ENCODE results near the gene SVIL.

SVIL gene

DNA sequence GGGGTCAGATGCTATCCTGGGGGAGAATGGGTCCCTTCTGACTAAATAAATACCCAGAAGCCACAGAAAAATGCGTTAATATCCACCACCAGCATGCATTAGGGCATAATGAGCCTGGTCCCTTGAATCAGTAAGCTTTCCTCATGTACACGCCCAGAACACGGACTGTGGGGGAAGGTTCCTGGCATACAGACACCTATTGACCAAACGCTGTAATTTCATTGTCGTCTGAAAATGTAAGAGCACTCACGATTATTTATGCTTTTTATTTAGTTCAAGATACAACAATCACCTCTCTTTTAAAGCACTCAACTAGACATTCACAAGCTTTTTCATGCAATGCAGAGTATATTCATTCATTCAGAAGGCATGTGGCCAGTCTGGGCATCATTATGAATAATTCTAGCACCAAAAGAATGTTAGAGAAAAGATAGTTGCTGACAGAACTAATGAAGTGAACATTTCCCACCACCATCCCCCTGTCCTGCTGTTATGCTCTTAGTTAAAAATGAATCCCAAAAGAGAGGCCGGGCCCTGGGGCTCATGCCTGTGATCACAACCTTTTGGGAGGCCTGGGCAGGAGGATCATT lies 101.0 kb downstream of the SVIL start:
- Histone ChIP-seq H3K27me3 (no peaks in the 10 kb centered on the region), H3K36me3 (no peaks in the 10 kb centered on the region; the same call in 1 of the 2 replicates), H3K9me3 (no peaks in the 10 kb centered on the region), H3K4me1 (peaks cover 7% of the 10 kb centered on the region), H3K4me3 (ENCODE audit: low read depth, low read length) (no peak overlapping the region)
- TF ChIP-seq, protein P1, sequence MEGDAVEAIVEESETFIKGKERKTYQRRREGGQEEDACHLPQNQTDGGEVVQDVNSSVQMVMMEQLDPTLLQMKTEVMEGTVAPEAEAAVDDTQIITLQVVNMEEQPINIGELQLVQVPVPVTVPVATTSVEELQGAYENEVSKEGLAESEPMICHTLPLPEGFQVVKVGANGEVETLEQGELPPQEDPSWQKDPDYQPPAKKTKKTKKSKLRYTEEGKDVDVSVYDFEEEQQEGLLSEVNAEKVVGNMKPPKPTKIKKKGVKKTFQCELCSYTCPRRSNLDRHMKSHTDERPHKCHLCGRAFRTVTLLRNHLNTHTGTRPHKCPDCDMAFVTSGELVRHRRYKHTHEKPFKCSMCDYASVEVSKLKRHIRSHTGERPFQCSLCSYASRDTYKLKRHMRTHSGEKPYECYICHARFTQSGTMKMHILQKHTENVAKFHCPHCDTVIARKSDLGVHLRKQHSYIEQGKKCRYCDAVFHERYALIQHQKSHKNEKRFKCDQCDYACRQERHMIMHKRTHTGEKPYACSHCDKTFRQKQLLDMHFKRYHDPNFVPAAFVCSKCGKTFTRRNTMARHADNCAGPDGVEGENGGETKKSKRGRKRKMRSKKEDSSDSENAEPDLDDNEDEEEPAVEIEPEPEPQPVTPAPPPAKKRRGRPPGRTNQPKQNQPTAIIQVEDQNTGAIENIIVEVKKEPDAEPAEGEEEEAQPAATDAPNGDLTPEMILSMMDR (IDR thresholded peaks at IDR 0.05; ENCODE audit: low read depth, low read length), result no peak
- no peak for DNase-seq

DNA sequence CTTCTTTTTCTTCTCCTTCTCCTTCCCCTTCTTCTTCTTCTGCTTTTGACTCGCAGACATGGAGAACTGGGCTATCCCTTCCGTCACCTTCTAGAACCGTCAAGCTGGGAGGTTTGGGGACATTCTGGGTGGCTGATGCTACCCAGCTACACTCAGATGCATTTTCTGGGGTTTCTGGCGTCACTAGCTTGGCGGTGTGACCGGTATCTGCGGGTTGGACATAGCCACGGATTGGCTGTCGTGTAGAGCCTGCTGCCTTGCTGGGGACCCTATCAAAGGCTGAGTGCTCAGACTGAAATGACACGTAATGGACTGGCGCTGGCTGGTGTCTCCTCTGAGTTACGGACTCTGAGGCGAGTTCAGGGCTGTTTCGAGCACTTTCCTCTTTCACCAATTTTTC lies 101.7 kb downstream of the SVIL start:
- Histone ChIP-seq H3K4me1 (peaks cover 7% of the 10 kb centered on the region), H3K36me3 (no peaks in the 10 kb centered on the region; the same call in 1 of the 2 replicates), H3K27me3 (no peaks in the 10 kb centered on the region), H3K9me3 (no peaks in the 10 kb centered on the region), H3K4me3 (ENCODE audit: low read depth, low read length) (no peak overlapping the region)
- DNase-seq, result no peak
- TF ChIP-seq, protein P1 (IDR thresholded peaks at IDR 0.05; ENCODE audit: low read depth, low read length), result no peak

GRCh38 chr10:29532256-29532878 lies 102.4 kb downstream of the SVIL start:
- peaks cover 7% of the 10 kb centered on the region for H3K4me1 ChIP-seq
- H3K4me3 ChIP-seq (ENCODE audit: low read depth, low read length), result no peak overlapping the region
- no peak for DNase-seq
- H3K9me3 ChIP-seq, result no peaks in the 10 kb centered on the region
- H3K27me3 ChIP-seq, result no peaks in the 10 kb centered on the region
- no peaks in the 10 kb centered on the region; the same call in 1 of the 2 replicates for H3K36me3 ChIP-seq
- TF ChIP-seq, protein P1 (IDR thresholded peaks at IDR 0.05; ENCODE audit: low read depth, low read length), result no peak

- Histone ChIP-seq H3K27me3 (no peaks in the 10 kb centered on the region), H3K4me1 (peaks cover under 1% of the 10 kb centered on the region; the same call in 1 of the 2 replicates), H3K9me3 (no peaks in the 10 kb centered on the region), H3K4me3 (ENCODE audit: low read depth, low read length) (no peak overlapping the region), H3K36me3 (no peaks in the 10 kb centered on the region; the same call in 1 of the 2 replicates)
- TF ChIP-seq, protein P1 (IDR thresholded peaks at IDR 0.05; ENCODE audit: low read depth, low read length), result no peak
- DNase-seq, result no peak
These were observed 104.4 kb downstream of the SVIL start for GRCh38 chr10:29530112-29530976.

DNA sequence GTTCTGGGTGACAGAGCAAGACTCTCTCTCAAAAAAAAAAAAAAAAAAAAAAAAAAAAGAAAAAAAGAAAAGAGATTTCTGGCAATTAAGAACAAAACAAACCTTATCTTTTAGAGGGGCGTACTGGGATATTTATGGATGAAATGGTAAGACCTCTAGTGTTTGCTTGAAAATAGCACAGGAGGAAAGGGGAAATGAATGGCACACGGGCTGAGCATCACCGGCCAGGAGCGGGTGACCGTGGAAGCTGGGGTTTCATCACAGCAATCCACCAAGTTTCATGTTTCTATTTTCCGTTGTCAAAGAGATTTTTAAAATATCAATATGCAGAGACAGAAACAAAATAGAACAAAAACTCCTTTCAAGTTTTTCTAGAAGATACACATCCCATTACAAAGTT lies 105.6 kb downstream of the SVIL start:
- TF ChIP-seq, protein P1 (IDR thresholded peaks at IDR 0.05; ENCODE audit: low read depth, low read length), result no peak
- Histone ChIP-seq H3K9me3 (no peaks in the 10 kb centered on the region), H3K4me3 (ENCODE audit: low read depth, low read length) (no peak overlapping the region), H3K27me3 (no peaks in the 10 kb centered on the region), H3K4me1 (no peaks in the 10 kb centered on the region), H3K36me3 (no peaks in the 10 kb centered on the region; the same call in 1 of the 2 replicates)
- DNase-seq, result no peak
